Dendritic cell treated with granulocyte-macrophage colony-stimulating factor and Interleukin-4, amounts not matched to agents 40 ng/mL and 50 ng/mL, for 4 days (primary cell): ENCODE results near the gene C3.
A peak's percentile ranks its signal among the peaks of the same experiment; 100 is the strongest.

ENCODE experiments used
- H3K27ac Mint-ChIP-seq: one replicate; pipeline ENCODE4 v1.8.0; 2022; ENCODE audit warnings: mild to moderate bottlenecking, mixed read lengths
- H3K27me3 Mint-ChIP-seq: one replicate; pipeline ENCODE4 v1.8.0; 2022; ENCODE audit warnings: mild to moderate bottlenecking, mixed read lengths
- H3K36me3 Mint-ChIP-seq: one replicate; pipeline ENCODE4 v1.8.0; 2022; ENCODE audit warnings: low read depth, mixed read lengths
- H3K4me1 Mint-ChIP-seq: one replicate; pipeline ENCODE4 v1.8.0; 2022; ENCODE audit warnings: low read depth, mixed read lengths
- H3K4me3 Mint-ChIP-seq: one replicate; pipeline ENCODE4 v1.8.0; 2022; ENCODE audit warnings: mild to moderate bottlenecking, moderate library complexity, mixed read lengths
- H3K9me3 Mint-ChIP-seq: one replicate; pipeline ENCODE4 v1.8.0; 2022; ENCODE audit warnings: mixed read lengths
- intact Hi-C: fragments of 100-400 bp; cut with micrococcal nuclease; formaldehyde crosslinking; loops from one replicate; pipeline ENCODE4 v1.15.0; 2022

Gene C3

GRCh38 chr19:6691342-6691741 is 29.1 kb downstream of the C3 start:
- intact Hi-C loops, result no loop called here
- Mint-ChIP-seq H3K36me3 (no peaks in the 10 kb centered on the region), H3K27ac (no peak overlapping the region), H3K27me3 (peaks cover 52% of the 10 kb centered on the region), H3K9me3 (peaks cover 8% of the 10 kb centered on the region), H3K4me1 (peaks cover 15% of the 10 kb centered on the region), H3K4me3 (no peak overlapping the region)

- intact Hi-C loops, result no loop called here
- H3K4me1 Mint-ChIP-seq, result peaks cover 25% of the 10 kb centered on the region
- H3K27me3 Mint-ChIP-seq, result peaks cover 47% of the 10 kb centered on the region
- H3K27ac Mint-ChIP-seq, result no peak overlapping the region
- no peak overlapping the region for H3K4me3 Mint-ChIP-seq
- no peaks in the 10 kb centered on the region for H3K36me3 Mint-ChIP-seq
- peaks cover 8% of the 10 kb centered on the region for H3K9me3 Mint-ChIP-seq
Observed at GRCh38 chr19:6690160-6690885, 30.1 kb downstream of the C3 start.

- no peaks in the 10 kb centered on the region for H3K36me3 Mint-ChIP-seq
- no peak overlapping the region for H3K4me3 Mint-ChIP-seq
- H3K4me1 Mint-ChIP-seq, result peaks cover 29% of the 10 kb centered on the region
- intact Hi-C loops, result no loop called here
- H3K27me3 Mint-ChIP-seq, result peaks cover 53% of the 10 kb centered on the region
- no peak overlapping the region for H3K27ac Mint-ChIP-seq
- H3K9me3 Mint-ChIP-seq, result peaks cover 8% of the 10 kb centered on the region
Observed at GRCh38 chr19:6687114-6687513, 33.3 kb downstream of the C3 start.

GRCh38 chr19:6686628-6686975 is 33.8 kb downstream of the C3 start:
- peaks cover 55% of the 10 kb centered on the region for H3K27me3 Mint-ChIP-seq
- H3K4me3 Mint-ChIP-seq, result no peak overlapping the region
- H3K9me3 Mint-ChIP-seq, result peaks cover 8% of the 10 kb centered on the region
- intact Hi-C loops, result no loop called here
- H3K36me3 Mint-ChIP-seq, result no peaks in the 10 kb centered on the region
- peaks cover 29% of the 10 kb centered on the region for H3K4me1 Mint-ChIP-seq
- H3K27ac Mint-ChIP-seq, result no peak overlapping the region

- H3K9me3 Mint-ChIP-seq, result peaks cover 8% of the 10 kb centered on the region
- H3K36me3 Mint-ChIP-seq, result no peaks in the 10 kb centered on the region
- H3K4me1 Mint-ChIP-seq, result peaks cover 29% of the 10 kb centered on the region
- peaks cover 55% of the 10 kb centered on the region for H3K27me3 Mint-ChIP-seq
- intact Hi-C loops, result no loop called here
- no peak overlapping the region for H3K4me3 Mint-ChIP-seq
- no peak overlapping the region for H3K27ac Mint-ChIP-seq
Observed at GRCh38 chr19:6685962-6686627, 34.4 kb downstream of the C3 start.

- H3K4me1 Mint-ChIP-seq, result peaks cover 33% of the 10 kb centered on the region
- no peaks in the 10 kb centered on the region for H3K36me3 Mint-ChIP-seq
- peaks cover 12% of the 10 kb centered on the region for H3K9me3 Mint-ChIP-seq
- no peak overlapping the region for H3K4me3 Mint-ChIP-seq
- intact Hi-C loops, result no loop called here
- no peak overlapping the region for H3K27ac Mint-ChIP-seq
- peaks cover 58% of the 10 kb centered on the region for H3K27me3 Mint-ChIP-seq
Observed at GRCh38 chr19:6685482-6685881, 35.0 kb downstream of the C3 start.

- peaks cover 47% of the 10 kb centered on the region for H3K4me1 Mint-ChIP-seq
- H3K36me3 Mint-ChIP-seq, result no peaks in the 10 kb centered on the region
- intact Hi-C loops, result no loop called here
- peaks cover 14% of the 10 kb centered on the region for H3K9me3 Mint-ChIP-seq
- H3K27ac Mint-ChIP-seq, result no peak overlapping the region
- no peak overlapping the region for H3K4me3 Mint-ChIP-seq
- peaks cover 49% of the 10 kb centered on the region for H3K27me3 Mint-ChIP-seq
Observed at GRCh38 chr19:6683971-6684370, 36.5 kb downstream of the C3 start.

- H3K4me3 Mint-ChIP-seq, result no peak overlapping the region
- intact Hi-C loops, result no loop called here
Observed at GRCh38 chr19:6682607-6683128, 37.8 kb downstream of the C3 start.

GRCh38 chr19:6680141-6680540 is 40.3 kb downstream of the C3 start:
- peak overlapping the region; percentile 30 for H3K27ac Mint-ChIP-seq
- peaks cover 7% of the 10 kb centered on the region for H3K9me3 Mint-ChIP-seq
- H3K4me1 Mint-ChIP-seq, result peaks cover 44% of the 10 kb centered on the region
- intact Hi-C loops, result no loop called here
- peaks cover 38% of the 10 kb centered on the region for H3K27me3 Mint-ChIP-seq
- no peak overlapping the region for H3K4me3 Mint-ChIP-seq
- no peaks in the 10 kb centered on the region for H3K36me3 Mint-ChIP-seq

More at GRCh38 chr19:6682607-6683128, 37.8 kb downstream of the C3 start:
- no peak overlapping the region for H3K27ac Mint-ChIP-seq
- H3K36me3 Mint-ChIP-seq, result no peaks in the 10 kb centered on the region
- H3K9me3 Mint-ChIP-seq, result peaks cover 7% of the 10 kb centered on the region
- H3K27me3 Mint-ChIP-seq, result peaks cover 48% of the 10 kb centered on the region
- H3K4me1 Mint-ChIP-seq, result peaks cover 56% of the 10 kb centered on the region

- intact Hi-C loops, result loop anchor here (10.0 kb wide), 1 partner anchor 46 kb away; the partner anchor contains the start of gene C3
- Mint-ChIP-seq H3K27me3 (peaks cover 29% of the 10 kb centered on the region), H3K36me3 (no peaks in the 10 kb centered on the region), H3K27ac (no peak overlapping the region), H3K4me1 (peaks cover 52% of the 10 kb centered on the region), H3K4me3 (no peak overlapping the region), H3K9me3 (peaks cover 7% of the 10 kb centered on the region)
Observed at GRCh38 chr19:6679139-6679538, 41.3 kb downstream of the C3 start.

GRCh38 chr19:6678690-6679109 is 41.8 kb downstream of the C3 start:
- intact Hi-C loops, result loop anchor here (10.0 kb wide), 1 partner anchor 46 kb away; the partner anchor contains the start of gene C3
- H3K4me1 Mint-ChIP-seq, result peaks cover 56% of the 10 kb centered on the region
- H3K27ac Mint-ChIP-seq, result no peak overlapping the region
- no peaks in the 10 kb centered on the region for H3K36me3 Mint-ChIP-seq
- peaks cover 29% of the 10 kb centered on the region for H3K27me3 Mint-ChIP-seq
- H3K9me3 Mint-ChIP-seq, result peaks cover 7% of the 10 kb centered on the region
- H3K4me3 Mint-ChIP-seq, result no peak overlapping the region

- Mint-ChIP-seq H3K4me1 (peaks cover 56% of the 10 kb centered on the region), H3K27ac (peak overlapping the region; percentile 15), H3K4me3 (peak overlapping the region; percentile 58), H3K36me3 (no peaks in the 10 kb centered on the region), H3K9me3 (peaks cover 7% of the 10 kb centered on the region), H3K27me3 (peaks cover 29% of the 10 kb centered on the region)
- intact Hi-C loops, result loop anchor here (10.0 kb wide), 1 partner anchor 47 kb away; the partner anchor contains the start of gene C3
Observed at GRCh38 chr19:6677883-6678689, 42.4 kb downstream of the C3 start.

- peaks cover 7% of the 10 kb centered on the region for H3K9me3 Mint-ChIP-seq
- intact Hi-C loops, result loop anchor here (10.0 kb wide), 1 partner anchor 47 kb away; the partner anchor contains the start of gene C3
- H3K27ac Mint-ChIP-seq, result peak overlapping the region; percentile 15
- peaks cover 24% of the 10 kb centered on the region for H3K27me3 Mint-ChIP-seq
- no peaks in the 10 kb centered on the region for H3K36me3 Mint-ChIP-seq
- H3K4me3 Mint-ChIP-seq, result no peak overlapping the region
- peaks cover 59% of the 10 kb centered on the region for H3K4me1 Mint-ChIP-seq
Observed at GRCh38 chr19:6677495-6677882, 43.0 kb downstream of the C3 start.
